Measurements from ENCODE around the gene DERL2.

DNA sequence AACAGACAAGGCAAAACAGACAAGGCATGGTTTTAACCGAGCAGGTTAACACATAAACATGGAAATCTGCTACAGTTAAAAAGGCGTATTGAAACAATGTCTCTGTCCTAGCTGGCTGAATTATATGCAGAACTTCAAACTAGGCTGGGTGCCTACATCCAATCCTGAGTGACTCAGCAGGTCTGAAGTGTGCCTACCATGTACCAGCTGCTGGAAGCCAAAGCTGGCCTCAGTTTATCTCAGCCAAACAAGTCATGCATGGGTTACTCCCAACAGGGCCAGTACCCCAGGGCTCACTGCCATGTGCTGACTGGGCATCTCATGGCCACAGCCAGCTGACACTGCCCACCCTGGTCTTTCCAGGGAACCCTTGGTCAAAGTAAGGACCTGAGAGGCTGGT lies 51.0 kb downstream of the DERL2 start:
- TF ChIP-seq, protein P1, sequence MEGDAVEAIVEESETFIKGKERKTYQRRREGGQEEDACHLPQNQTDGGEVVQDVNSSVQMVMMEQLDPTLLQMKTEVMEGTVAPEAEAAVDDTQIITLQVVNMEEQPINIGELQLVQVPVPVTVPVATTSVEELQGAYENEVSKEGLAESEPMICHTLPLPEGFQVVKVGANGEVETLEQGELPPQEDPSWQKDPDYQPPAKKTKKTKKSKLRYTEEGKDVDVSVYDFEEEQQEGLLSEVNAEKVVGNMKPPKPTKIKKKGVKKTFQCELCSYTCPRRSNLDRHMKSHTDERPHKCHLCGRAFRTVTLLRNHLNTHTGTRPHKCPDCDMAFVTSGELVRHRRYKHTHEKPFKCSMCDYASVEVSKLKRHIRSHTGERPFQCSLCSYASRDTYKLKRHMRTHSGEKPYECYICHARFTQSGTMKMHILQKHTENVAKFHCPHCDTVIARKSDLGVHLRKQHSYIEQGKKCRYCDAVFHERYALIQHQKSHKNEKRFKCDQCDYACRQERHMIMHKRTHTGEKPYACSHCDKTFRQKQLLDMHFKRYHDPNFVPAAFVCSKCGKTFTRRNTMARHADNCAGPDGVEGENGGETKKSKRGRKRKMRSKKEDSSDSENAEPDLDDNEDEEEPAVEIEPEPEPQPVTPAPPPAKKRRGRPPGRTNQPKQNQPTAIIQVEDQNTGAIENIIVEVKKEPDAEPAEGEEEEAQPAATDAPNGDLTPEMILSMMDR (IDR thresholded peaks at IDR 0.05), result no peak
- no peak for TF ChIP-seq POLR2A (IDR thresholded peaks at IDR 0.05)

Data from lower leg skin (tissue), 3 donors.